Parietal lobe (tissue), 1 donor: Measurements from ENCODE around the gene OR51G1. TPM values are rescaled to one million over a fixed set of nuclear protein-coding genes. Genes with fewer than 3 reads are reported as not detected.

Experiments used
- total RNA-seq: library from RNA; depleted of rRNA; stranded (reverse); fragments of >200 nt; gene quantifications from one replicate; pipeline ENCODE4 v1.2.3, GENCODE V29; 2014

OR51G1 gene
- total RNA-seq = not detected

GRCh38 chr11:4924239-4924638 lies at the start of gene OR51G1:
Gene OR51G1, minus strand, starts transcription at chr11:4924339. Its CDS starts 0 bp downstream, at chr11:4924339.

GRCh38 chr11:4955613-4956012 lies 31.5 kb upstream of the OR51G1 start, which contains the start of gene OR51A2:
Gene OR51A2, minus strand, starts transcription at chr11:4955713. Its CDS starts 0 bp downstream, at chr11:4955713.

GRCh38 chr11:4947505-4947904 lies 23.4 kb upstream of the OR51G1 start, which contains the start of gene OR51A4:
Gene OR51A4, minus strand, starts transcription at chr11:4947605. Its CDS starts 505 bp downstream, at chr11:4947100.

GRCh38 chr11:4919250-4919649 lies 4.9 kb downstream of the OR51G1 start, which contains the start of gene OR51G2:
Gene OR51G2, minus strand, starts transcription at chr11:4919350. Its CDS starts 3,687 bp downstream, at chr11:4915663.

GRCh38 chr11:4903484-4903883 lies 20.7 kb downstream of the OR51G1 start, which contains the start of gene OR51A7:
Gene OR51A7, plus strand, starts transcription at chr11:4903783. Its CDS starts 3,587 bp downstream, at chr11:4907370.

GRCh38 chr11:4881860-4882500 lies 42.2 kb downstream of the OR51G1 start, which contains the start of gene OR51T1:
Gene OR51T1, plus strand, starts transcription at chr11:4881900. Its CDS starts 0 bp downstream, at chr11:4881900.

Other genes starting within 250 kb of the OR51G1 start
- gene OR51E2, start 226.5 kb downstream of the OR51G1 start, total RNA-seq = not detected
- gene MMP26, start 219.6 kb downstream of the OR51G1 start, total RNA-seq = not detected
- gene OR51F1, start 154.4 kb downstream of the OR51G1 start, total RNA-seq = not detected
- not detected for gene OR52R1, start 120.0 kb downstream of the OR51G1 start, total RNA-seq
- not detected for gene OR51F2, start 103.0 kb downstream of the OR51G1 start, total RNA-seq
- gene OR51S1, start 75.1 kb downstream of the OR51G1 start, total RNA-seq = not detected
- gene OR51T1, start 42.4 kb downstream of the OR51G1 start, total RNA-seq = not detected
- not detected for gene OR51A7, start 20.6 kb downstream of the OR51G1 start, total RNA-seq
- not detected for gene OR51G2, start 5.0 kb downstream of the OR51G1 start, total RNA-seq
- not detected for gene OR51A4, start 23.3 kb upstream of the OR51G1 start, total RNA-seq
- gene OR51A2, start 31.4 kb upstream of the OR51G1 start, total RNA-seq = not detected
- not detected for gene OR51L1, start 70.5 kb upstream of the OR51G1 start, total RNA-seq
- not detected for gene OR52J3, start 122.2 kb upstream of the OR51G1 start, total RNA-seq
- gene OR52E2, start 135.3 kb upstream of the OR51G1 start, total RNA-seq = not detected
- not detected for gene OR52E1, start 145.2 kb upstream of the OR51G1 start, total RNA-seq
- gene OR52A5, start 214.0 kb upstream of the OR51G1 start, total RNA-seq = not detected
- not detected for gene OR52A1, start 230.4 kb upstream of the OR51G1 start, total RNA-seq